ENCODE data around the gene TECR.
"Not testable (repeated sequence)": the region's sequence is repeated elsewhere in the genome, so short reads cannot be mapped to it uniquely, and the experiment has no call there.

Gene TECR

DNA sequence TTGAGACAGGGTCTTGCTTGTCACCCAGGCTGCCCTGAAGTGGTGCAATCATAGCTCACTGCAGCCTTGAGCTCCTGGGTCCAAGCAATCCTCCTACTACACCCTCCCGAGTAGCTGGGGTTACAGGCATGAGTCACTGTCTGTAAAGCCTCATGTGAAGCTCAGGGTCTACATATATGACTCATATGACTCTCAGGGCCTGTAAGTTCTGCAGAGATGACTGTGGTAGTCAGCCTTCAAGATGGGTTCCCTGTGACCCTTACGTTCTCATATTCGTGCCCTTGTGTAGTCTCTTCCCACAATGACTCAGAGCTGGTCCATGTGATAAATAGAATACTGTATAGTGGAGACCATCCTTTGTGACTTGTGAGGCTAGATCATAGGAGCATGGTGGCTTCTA is 55.8 kb downstream of the TECR start:
- CTCF ChIA-PET, DNase-seq, H3K4me1 Mint-ChIP-seq, H3K36me3 Mint-ChIP-seq, H3K9me3 Mint-ChIP-seq, H3K4me3 Mint-ChIP-seq, H3K27ac Mint-ChIP-seq, H3K27me3 Mint-ChIP-seq: not testable (repeated sequence)

GRCh38 chr19:14589433-14589832 is 60.0 kb downstream of the TECR start:
- H3K9me3 Mint-ChIP-seq, CTCF ChIA-PET, H3K4me3 Mint-ChIP-seq, H3K36me3 Mint-ChIP-seq, DNase-seq, H3K27ac Mint-ChIP-seq, H3K27me3 Mint-ChIP-seq, H3K4me1 Mint-ChIP-seq: not testable (repeated sequence)

- Mint-ChIP-seq H3K9me3 (peaks cover 8% of the 10 kb centered on the region), H3K27ac (no peak overlapping the region), H3K27me3 (peaks cover 6% of the 10 kb centered on the region), H3K36me3 (peaks cover 4% of the 10 kb centered on the region), H3K4me3 (no peak overlapping the region), H3K4me1 (no peaks in the 10 kb centered on the region)
- CTCF ChIA-PET = no interaction called here
- DNase-seq = no peak
Measured at GRCh38 chr19:14595558-14595957, 66.2 kb downstream of the TECR start.

- Mint-ChIP-seq H3K27me3 (peaks cover 6% of the 10 kb centered on the region), H3K27ac (peak overlapping the region; percentile 24)
Measured at GRCh38 chr19:14599548-14600147, 70.3 kb downstream of the TECR start.

GRCh38 chr19:14603990-14604387 is 74.6 kb downstream of the TECR start:
- H3K4me1 Mint-ChIP-seq = peaks cover 3% of the 10 kb centered on the region
- no peak for DNase-seq
- no peaks in the 10 kb centered on the region for H3K9me3 Mint-ChIP-seq
- H3K27ac Mint-ChIP-seq = no peak overlapping the region
- CTCF ChIA-PET = no interaction called here
- H3K27me3 Mint-ChIP-seq = no peaks in the 10 kb centered on the region
- H3K4me3 Mint-ChIP-seq = no peak overlapping the region
- H3K36me3 Mint-ChIP-seq = no peaks in the 10 kb centered on the region

More at GRCh38 chr19:14599548-14600147, 70.3 kb downstream of the TECR start:
- H3K4me1 Mint-ChIP-seq = peaks cover 3% of the 10 kb centered on the region
- H3K9me3 Mint-ChIP-seq = peaks cover 8% of the 10 kb centered on the region
- H3K36me3 Mint-ChIP-seq = peaks cover 4% of the 10 kb centered on the region
- no peak for DNase-seq
- CTCF ChIA-PET = no interaction called here
- H3K4me3 Mint-ChIP-seq = no peak overlapping the region

GRCh38 chr19:14606627-14607026 is 77.2 kb downstream of the TECR start:
- Mint-ChIP-seq H3K36me3 (no peaks in the 10 kb centered on the region), H3K27ac (no peak overlapping the region), H3K9me3 (no peaks in the 10 kb centered on the region), H3K4me1 (peaks cover 3% of the 10 kb centered on the region), H3K4me3 (no peak overlapping the region), H3K27me3 (no peaks in the 10 kb centered on the region)
- CTCF ChIA-PET = no interaction called here
- DNase-seq = no peak

DNA sequence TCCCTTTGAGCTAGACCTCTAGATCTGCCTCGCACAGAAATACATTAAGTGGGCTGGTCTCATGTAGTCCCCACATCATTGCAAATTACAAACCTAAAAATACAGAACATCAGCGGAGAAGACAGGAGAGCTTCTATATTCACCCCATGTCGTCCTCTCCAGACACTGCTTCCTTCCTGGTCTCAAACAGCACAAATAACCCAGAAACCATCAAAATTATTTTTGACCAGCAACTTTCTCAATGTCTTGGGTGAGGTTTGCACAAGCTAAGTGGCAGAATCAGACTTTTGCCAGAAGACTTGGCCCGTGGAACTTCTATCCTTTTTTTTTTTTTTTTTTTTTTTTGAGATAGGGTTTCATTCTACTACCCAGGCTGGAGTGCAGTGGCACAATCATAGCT is 81.7 kb downstream of the TECR start:
- H3K4me3 Mint-ChIP-seq = no peak overlapping the region
- CTCF ChIA-PET = no interaction called here
- no peaks in the 10 kb centered on the region for H3K4me1 Mint-ChIP-seq
- no peak for DNase-seq
- no peaks in the 10 kb centered on the region for H3K36me3 Mint-ChIP-seq
- H3K27ac Mint-ChIP-seq = no peak overlapping the region
- H3K9me3 Mint-ChIP-seq = no peaks in the 10 kb centered on the region
- no peaks in the 10 kb centered on the region for H3K27me3 Mint-ChIP-seq

DNA sequence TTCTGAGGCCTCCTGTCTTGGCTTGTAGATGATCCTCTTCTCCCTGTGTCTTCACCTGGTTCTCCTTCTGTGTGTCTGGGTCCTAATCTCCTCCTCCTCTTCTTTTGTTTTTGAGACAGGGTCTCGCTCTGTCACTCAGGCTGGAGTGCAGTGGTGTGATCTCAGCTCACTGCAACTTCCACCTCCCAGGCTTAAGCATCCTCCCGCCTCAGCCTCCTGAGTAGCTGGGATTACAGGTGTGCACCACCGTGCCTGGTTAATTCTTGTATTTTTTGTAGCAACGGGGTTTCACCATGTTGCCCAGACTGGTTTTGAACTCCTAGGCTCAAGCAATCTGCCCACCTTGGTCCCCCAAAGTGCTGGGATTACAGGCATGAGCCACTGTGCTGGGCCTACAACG is 82.8 kb downstream of the TECR start:
- H3K4me1 Mint-ChIP-seq, H3K27ac Mint-ChIP-seq, H3K9me3 Mint-ChIP-seq, H3K4me3 Mint-ChIP-seq, CTCF ChIA-PET, H3K36me3 Mint-ChIP-seq, DNase-seq, H3K27me3 Mint-ChIP-seq: not testable (repeated sequence)

DNA sequence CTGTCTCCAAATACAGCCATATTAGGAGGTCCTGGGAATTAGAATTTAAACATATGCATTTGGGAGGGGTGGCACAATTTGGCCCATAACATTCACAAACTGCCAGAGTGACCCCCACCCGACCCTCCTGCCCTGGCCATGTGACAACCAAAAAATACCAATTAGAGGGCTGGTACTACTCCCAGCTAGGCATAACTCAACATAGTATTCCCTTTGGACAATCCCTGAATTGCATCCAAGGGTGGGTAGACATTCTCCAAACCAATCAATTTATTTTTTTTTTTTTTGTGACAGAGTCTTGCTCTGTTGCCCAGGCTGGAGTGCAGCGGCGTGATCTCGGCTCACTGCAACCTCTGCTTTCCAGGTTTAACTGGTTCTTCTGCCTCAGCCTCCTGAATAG is 83.3 kb downstream of the TECR start:
- Mint-ChIP-seq H3K4me1 (no peaks in the 10 kb centered on the region), H3K27ac (no peak overlapping the region), H3K9me3 (peaks cover 2% of the 10 kb centered on the region), H3K4me3 (no peak overlapping the region), H3K36me3 (no peaks in the 10 kb centered on the region), H3K27me3 (no peaks in the 10 kb centered on the region)
- CTCF ChIA-PET = no interaction called here
- no peak for DNase-seq

DNA sequence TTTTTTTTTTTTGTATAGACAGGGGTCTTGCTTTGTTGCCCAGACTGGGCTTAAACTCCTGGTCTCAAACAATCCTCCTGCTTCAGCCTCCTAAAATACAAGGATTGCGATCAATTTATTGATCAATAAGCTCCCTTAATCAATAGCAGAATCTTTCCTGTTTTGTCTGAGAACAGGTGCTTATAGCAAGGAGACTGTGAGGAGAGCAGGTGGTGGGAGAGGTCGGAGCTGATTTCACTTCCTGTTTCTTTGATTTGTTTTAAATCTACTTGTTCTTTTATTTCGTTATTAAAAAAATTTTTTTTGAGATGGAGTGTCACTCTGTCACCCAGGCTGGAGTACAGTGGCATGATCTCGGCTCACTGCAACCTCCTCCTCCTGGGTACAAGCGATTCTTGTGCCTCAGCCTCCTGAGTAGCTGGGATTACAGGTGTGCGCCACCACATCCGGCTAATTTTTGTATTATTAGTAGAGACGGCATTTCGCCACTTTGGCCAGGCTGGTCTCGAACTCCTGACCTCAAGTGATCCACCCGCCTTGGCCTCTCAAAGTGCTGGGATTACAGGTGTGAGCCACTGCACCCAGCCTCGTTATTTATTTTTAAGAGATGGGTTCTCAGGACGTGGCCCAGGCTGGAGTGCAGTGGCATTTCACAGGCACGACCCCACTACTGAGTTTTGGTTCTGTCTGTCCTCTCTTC is 84.2 kb downstream of the TECR start:
- H3K27ac Mint-ChIP-seq, DNase-seq, H3K27me3 Mint-ChIP-seq, CTCF ChIA-PET, H3K9me3 Mint-ChIP-seq, H3K4me1 Mint-ChIP-seq, H3K36me3 Mint-ChIP-seq, H3K4me3 Mint-ChIP-seq: not testable (repeated sequence)

DNA sequence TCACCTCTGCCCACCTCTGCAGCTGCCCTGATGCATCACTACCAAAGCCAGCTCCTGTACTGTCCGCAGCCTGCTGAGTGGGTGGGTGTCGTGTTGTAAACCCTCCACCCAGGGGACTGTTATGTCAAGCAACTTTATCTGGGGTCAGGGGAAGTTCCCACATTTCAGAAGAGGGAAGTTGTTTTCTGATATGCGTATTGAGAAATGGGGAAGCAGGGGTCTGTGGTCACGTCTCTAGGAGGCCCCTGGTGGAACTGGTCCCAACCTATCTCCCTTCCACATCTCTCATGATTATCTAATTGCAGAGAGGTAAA is 84.7 kb downstream of the TECR start:
- H3K27me3 Mint-ChIP-seq = no peaks in the 10 kb centered on the region
- no peaks in the 10 kb centered on the region for H3K4me1 Mint-ChIP-seq
- DNase-seq = no peak
- no peak overlapping the region for H3K27ac Mint-ChIP-seq
- H3K4me3 Mint-ChIP-seq = no peak overlapping the region
- no peaks in the 10 kb centered on the region for H3K36me3 Mint-ChIP-seq
- CTCF ChIA-PET = no interaction called here
- peaks cover 6% of the 10 kb centered on the region for H3K9me3 Mint-ChIP-seq

Data from activated naive CD4-positive, alpha-beta T cell treated with anti-CD3 and anti-CD28 coated beads, Interleukin-2, amount 10 ng/mL, durations not matched to agents 7 days and 5 days (primary cell).